ENCODE data around the gene TMEM91.

TMEM91 gene

GRCh38 chr19:41412953-41413352, 36.6 kb downstream of the TMEM91 start:
- DNase-seq = no peak

- DNase-seq = no peak
Observed at GRCh38 chr19:41413947-41414346, 37.6 kb downstream of the TMEM91 start.

GRCh38 chr19:41414461-41414860, 38.1 kb downstream of the TMEM91 start:
- DNase-seq = no peak

- no peak for DNase-seq
Observed at GRCh38 chr19:41415154-41415571, 38.8 kb downstream of the TMEM91 start.

GRCh38 chr19:41416194-41416674, 39.9 kb downstream of the TMEM91 start:
- DNase-seq = no peak

GRCh38 chr19:41420101-41420880, 44.0 kb downstream of the TMEM91 start:
- no peak for DNase-seq

GRCh38 chr19:41421314-41421713, 45.0 kb downstream of the TMEM91 start:
- no peak for DNase-seq

GRCh38 chr19:41421973-41422372, 45.6 kb downstream of the TMEM91 start:
- DNase-seq = no peak

- no peak for DNase-seq
Observed at GRCh38 chr19:41422456-41422855, 46.1 kb downstream of the TMEM91 start.

- DNase-seq = no peak
Observed at GRCh38 chr19:41422955-41423354, 46.6 kb downstream of the TMEM91 start.

GRCh38 chr19:41424335-41425173, 48.2 kb downstream of the TMEM91 start:
- no peak for DNase-seq

GRCh38 chr19:41425174-41426115, 49.1 kb downstream of the TMEM91 start:
- no peak for DNase-seq

GRCh38 chr19:41426116-41426841, 49.9 kb downstream of the TMEM91 start:
- DNase-seq = no peak

- DNase-seq = peak; percentile 63
Observed at GRCh38 chr19:41426952-41427646, 50.8 kb downstream of the TMEM91 start, which contains the start of gene B3GNT8. Gene B3GNT8 (minus strand): TSS chr19:41427374. CDS start chr19:41426778, 596 bp downstream.

- no peak for DNase-seq
Observed at GRCh38 chr19:41427647-41428480, 51.5 kb downstream of the TMEM91 start.

GRCh38 chr19:41428481-41428859, 52.1 kb downstream of the TMEM91 start:
- DNase-seq = no peak

GRCh38 chr19:41430922-41431321, 54.6 kb downstream of the TMEM91 start:
- no peak for DNase-seq

- DNase-seq = no peak
Observed at GRCh38 chr19:41431426-41432386, 55.4 kb downstream of the TMEM91 start.

- DNase-seq = no peak
Observed at GRCh38 chr19:41433171-41433570, 56.8 kb downstream of the TMEM91 start.

Data from fibroblast of skin of right quadriceps (primary cell).